Measurements from ENCODE around the gene SYNGR3.

Gene SYNGR3

GRCh38 chr16:2042986-2043666 lies 53.4 kb downstream of the SYNGR3 start:
- no peak overlapping the region for H3K9ac ChIP-seq (ENCODE audit: low read length)
- H3K4me3 ChIP-seq (ENCODE audit: low read length): no peak overlapping the region
- no peak overlapping the region for H3K27ac ChIP-seq (ENCODE audit: low read length)
- TF ChIP-seq CTCF (IDR thresholded peaks at IDR 0.05; ENCODE audit: low read depth, low read length): no peak
- no peak for TF ChIP-seq EZH2phosphoT487 (IDR thresholded peaks at IDR 0.05; ENCODE audit: low read depth)
- H3K79me2 ChIP-seq (ENCODE audit: low read length): peaks cover 9% of the 10 kb centered on the region
- H3K4me2 ChIP-seq (ENCODE audit: low read length): no peak overlapping the region
- no peaks in the 10 kb centered on the region for H3K36me3 ChIP-seq (replicated peaks; ENCODE audit: low read depth, low read length)
- H3K27me3 ChIP-seq (ENCODE audit: low read depth, low read length): no peaks in the 10 kb centered on the region
- H3K4me1 ChIP-seq (ENCODE audit: low read length): peaks cover 17% of the 10 kb centered on the region
- H3K9me3 ChIP-seq (ENCODE audit: insufficient read depth, low read length): no peaks in the 10 kb centered on the region
- H4K20me1 ChIP-seq (ENCODE audit: insufficient read depth, low read length): no peaks in the 10 kb centered on the region
- no peak overlapping the region for H2AFZ ChIP-seq (ENCODE audit: low read depth, low read length)
